ENCODE data around the gene CYTH4.
A peak's percentile ranks its signal among the peaks of the same experiment; 100 is the strongest.
"Not testable (repeated sequence)": the region's sequence is repeated elsewhere in the genome, so short reads cannot be mapped to it uniquely, and the experiment has no call there.

Gene CYTH4, protein sequence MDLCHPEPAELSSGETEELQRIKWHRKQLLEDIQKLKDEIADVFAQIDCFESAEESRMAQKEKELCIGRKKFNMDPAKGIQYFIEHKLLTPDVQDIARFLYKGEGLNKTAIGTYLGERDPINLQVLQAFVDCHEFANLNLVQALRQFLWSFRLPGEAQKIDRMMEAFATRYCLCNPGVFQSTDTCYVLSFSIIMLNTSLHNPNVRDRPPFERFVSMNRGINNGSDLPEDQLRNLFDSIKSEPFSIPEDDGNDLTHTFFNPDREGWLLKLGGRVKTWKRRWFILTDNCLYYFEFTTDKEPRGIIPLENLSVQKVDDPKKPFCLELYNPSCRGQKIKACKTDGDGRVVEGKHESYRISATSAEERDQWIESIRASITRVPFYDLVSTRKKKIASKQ

GRCh38 chr22:37282385-37282677 is at the start of gene CYTH4:
Gene CYTH4, plus strand, starts transcription at chr22:37282508. Its CDS starts 62 bp downstream, at chr22:37282570.
- intact Hi-C loops (cut with DNase I) = no loop called here
- peak in 4 of 10 donors; percentile 21 to 91 (median 39) for DNase-seq

DNA sequence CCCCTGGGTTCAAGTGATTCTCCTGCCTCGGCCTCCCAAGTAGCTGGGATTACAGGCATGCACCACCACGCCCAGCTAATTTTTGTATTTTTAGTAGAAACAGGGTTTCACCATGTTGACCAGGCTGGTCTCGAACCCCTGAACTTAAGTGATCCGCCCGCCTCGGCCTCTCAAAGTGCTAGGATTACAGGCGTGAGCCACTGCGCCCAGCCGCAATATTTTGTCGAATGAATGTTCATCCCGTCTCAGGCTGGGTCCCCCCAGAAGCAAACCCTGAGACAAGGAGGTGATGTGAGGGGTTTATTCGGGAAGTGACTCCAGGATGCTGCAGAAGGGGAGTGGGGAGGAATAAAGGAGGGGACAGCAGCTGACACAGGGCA is 48.9 kb upstream of the CYTH4 start:
- intact Hi-C loops (cut with DNase I) = not testable (repeated sequence)
- peak in 3 of 10 donors; percentile 13 to 62 (median 53) for DNase-seq

- intact Hi-C loops (cut with DNase I) = no loop called here
- peak in 3 of 10 donors; percentile 59 to 84 (median 59) for DNase-seq
Measured at GRCh38 chr22:37233751-37234631, 48.3 kb upstream of the CYTH4 start.

DNA sequence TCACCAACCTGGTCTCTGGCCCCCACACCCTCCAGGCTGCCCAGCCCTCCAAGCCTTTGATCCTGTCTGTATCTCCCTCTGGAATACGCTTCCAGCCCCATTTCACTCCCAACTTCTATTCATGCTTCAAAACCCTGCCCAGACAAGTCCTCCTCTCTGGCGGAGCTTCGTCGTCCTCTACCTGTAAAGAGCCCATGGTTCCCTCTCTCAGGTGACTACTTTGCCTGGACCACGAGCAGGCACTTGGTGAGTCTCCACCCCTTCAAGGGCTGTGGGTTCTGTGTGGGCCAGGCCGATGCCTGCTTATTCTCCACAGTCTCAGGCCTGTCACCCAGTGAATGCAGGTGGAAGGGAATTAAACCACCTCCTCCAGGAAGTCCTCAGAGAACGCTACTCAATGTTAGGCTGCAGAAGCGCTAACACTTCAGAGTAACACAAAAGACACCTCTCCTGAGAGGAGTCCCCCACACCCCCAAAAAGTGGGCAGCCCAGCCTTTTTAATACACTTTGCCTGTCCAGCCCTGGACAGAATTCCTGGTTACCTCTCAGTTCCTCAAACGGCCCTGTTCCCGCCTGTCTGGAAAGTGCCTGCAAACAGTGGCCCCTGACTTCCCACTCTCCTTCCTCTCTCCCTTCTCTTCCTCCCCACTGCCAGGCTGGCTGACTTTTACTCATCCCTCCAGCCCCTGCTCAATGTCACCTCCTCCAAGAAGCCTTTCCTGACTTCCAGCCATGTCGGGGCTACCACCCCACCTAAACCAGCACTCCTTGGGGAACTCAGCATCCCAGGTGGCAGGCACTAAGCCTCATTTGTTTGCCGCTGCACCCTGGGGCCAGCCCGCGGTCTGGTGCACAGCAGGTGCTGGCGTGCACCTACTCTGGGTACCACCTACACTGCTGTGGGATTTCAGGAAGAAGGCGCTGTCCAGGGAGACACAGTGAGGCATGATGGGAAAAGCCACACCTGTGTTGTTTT is 47.3 kb upstream of the CYTH4 start:
- peak in 2 of 10 donors; percentile 27 to 44 for DNase-seq
- intact Hi-C loops (cut with DNase I) = no loop called here

- intact Hi-C loops (cut with DNase I) = no loop called here
- peak in 2 of 10 donors; percentile 4 to 7 for DNase-seq
Measured at GRCh38 chr22:37235897-37236607, 46.3 kb upstream of the CYTH4 start.

DNA sequence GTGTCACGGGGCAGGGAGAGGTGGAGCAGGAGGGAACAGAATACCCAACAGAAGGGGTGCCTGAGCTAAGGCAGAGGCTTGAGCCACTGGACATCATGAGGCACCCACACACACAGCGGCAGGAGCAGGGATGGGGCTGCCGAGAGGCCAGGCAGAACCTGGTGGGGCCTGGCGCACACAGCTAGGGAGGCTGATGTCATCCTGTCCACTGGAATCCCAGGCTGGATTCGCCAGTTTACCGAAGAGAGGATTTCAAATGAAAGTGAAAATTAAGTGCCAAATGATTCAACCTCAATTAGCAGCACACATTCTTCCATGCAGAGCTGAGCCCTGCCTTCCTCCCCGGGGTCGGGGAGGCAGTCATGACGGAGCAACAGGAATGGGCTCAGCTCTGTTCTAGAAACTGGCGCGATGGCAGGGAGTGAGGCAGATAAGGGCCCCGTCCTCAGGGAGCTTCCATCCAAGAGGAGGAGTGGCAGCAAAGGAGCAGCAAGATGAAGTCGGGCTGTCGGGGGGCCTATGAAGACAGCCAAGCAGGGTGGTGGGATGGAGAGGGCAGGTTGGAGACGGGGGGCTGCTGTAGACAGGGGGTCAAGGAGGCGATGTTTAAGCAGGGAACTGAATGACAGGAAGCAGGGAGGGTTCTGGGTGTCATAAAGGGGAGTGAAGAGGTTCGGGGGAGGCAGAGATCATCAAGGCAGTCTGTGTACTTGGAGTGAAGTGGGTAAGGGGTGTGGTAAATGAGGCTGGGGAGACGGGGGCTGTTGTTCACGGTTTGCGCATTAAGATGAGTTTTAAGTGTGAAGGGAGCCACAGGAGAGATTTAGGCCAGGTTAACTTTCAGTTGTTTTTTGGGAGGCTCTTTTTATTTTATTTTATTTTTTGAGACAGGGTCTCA is 44.7 kb upstream of the CYTH4 start:
- intact Hi-C loops (cut with DNase I) = no loop called here
- peak in 2 of 10 donors; percentile 59 to 76 for DNase-seq

GRCh38 chr22:37239336-37240239 is 42.7 kb upstream of the CYTH4 start:
- DNase-seq = peak in 2 of 10 donors; percentile 22 to 61
- intact Hi-C loops (cut with DNase I) = no loop called here

DNA sequence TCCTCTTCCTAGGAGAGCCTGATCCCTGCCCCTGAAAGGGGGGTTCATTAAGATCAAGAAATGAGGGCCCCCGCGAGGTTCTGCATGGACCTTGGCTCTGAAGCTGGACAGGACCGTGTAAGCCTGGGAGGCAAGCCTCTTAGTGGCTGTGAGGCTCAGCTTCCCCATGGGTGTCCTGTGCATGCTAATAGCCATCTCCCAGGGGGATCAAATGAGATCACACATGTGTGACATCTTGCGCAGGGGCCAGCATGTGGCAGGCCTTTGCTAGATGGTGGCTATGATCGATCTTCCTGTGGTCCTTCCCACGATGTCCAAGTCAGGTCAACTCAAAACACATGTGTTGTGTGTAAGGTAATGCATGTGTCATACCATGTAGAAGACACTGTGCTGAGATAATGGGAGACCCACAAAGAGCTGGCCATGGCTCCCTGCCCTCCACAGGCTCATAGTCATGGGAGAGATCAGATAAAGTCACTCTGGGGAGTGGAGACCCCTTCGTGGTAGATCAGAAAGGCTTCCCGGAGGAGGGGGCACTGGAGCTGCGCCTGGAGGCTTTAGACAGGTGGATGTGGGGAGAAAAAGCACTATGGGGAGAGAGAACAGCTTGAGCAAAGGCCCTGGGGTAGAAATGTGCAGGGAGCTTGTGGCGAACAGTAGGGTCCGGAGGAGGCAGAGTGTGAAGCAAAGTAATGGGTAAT is 41.9 kb upstream of the CYTH4 start:
- peak in 3 of 10 donors; percentile 9 to 67 (median 39) for DNase-seq
- intact Hi-C loops (cut with DNase I) = no loop called here

DNA sequence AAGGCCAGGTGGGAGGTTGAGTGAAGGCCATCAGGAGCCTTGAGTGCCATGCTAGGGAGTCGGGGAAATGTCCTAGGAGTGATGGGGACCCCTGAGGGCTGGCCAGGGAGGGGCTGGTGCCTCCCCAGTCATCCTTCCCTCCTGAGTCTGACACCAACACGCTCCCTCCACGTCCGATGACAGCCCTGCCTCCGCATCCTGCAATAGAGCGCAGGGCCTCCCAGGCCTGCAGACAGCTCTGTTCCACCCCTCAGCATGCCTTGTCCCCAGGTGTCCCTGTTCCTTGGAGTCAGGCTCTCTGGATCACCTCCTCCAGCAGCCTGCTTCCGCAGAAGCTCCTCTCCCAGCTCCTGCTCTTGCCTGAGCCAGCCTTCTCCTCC is 41.4 kb upstream of the CYTH4 start:
- intact Hi-C loops (cut with DNase I) = no loop called here
- DNase-seq = peak in 1 of 10 donors; percentile 68

DNA sequence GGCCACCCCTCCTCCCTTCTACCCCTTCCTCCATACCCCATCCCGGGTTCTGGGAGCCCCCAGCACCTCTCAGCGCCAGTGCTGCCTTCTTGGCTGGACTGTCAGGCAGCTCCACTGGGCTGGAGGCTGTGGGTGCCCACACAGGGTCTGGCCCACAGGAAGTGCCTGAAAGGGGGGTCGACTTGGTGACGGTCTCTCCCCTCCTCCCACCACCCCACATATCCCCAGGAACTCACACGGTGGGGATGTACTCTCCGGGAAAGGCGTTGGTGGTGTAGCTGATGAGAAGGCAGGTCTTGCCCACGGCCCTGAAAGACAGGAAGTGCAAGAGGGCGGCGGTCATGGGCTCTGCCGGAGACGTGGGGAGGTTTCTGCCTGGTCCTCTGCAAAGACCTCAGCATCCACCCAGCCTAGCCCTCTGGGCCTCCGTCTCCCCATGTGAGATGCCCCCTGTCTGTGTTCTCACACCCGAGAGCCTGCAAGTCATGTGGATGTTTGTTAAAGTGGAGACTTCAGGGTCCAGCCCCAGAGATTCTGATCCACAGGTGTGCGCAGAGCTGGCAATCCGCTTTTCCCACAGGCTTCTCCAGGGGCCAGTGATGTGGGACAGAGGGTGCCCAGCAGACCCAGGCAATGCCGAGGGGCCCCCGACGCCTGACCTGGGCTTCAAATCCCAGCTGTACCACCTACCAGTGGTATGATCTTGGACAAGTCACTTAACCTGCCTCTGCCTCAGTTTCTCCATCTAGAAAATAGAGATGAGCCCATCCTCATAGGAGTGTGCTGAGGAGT is 40.8 kb upstream of the CYTH4 start:
- intact Hi-C loops (cut with DNase I) = no loop called here
- DNase-seq = peak in 1 of 10 donors; percentile 75

DNA sequence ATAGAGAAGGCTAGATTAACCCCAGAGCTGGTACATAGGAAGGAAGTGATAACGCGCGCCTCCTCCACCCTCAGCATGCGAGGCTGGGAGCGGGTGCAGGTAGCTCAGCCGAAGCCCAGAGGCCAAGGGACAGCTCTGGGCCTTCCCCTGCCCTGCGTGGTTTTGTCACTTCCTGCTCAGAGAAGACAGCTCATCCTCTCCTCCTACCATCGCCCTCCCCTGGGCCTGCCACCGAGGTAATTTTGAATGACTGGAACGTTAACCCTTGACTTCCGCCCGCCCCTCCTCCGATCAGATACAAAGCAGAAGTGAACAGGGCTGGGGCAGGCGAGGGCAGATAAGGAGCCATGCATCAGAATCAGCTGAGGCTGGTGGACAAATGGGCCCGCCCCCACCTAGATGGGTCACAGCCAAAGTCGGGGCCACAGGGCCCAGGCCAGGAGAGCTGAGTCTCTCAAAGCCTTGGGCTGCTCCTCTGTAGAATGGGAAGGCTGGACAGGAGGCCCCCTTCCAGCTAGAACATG is 39.9 kb upstream of the CYTH4 start:
- intact Hi-C loops (cut with DNase I) = no loop called here
- peak in 3 of 10 donors; percentile 28 to 83 (median 79) for DNase-seq

DNA sequence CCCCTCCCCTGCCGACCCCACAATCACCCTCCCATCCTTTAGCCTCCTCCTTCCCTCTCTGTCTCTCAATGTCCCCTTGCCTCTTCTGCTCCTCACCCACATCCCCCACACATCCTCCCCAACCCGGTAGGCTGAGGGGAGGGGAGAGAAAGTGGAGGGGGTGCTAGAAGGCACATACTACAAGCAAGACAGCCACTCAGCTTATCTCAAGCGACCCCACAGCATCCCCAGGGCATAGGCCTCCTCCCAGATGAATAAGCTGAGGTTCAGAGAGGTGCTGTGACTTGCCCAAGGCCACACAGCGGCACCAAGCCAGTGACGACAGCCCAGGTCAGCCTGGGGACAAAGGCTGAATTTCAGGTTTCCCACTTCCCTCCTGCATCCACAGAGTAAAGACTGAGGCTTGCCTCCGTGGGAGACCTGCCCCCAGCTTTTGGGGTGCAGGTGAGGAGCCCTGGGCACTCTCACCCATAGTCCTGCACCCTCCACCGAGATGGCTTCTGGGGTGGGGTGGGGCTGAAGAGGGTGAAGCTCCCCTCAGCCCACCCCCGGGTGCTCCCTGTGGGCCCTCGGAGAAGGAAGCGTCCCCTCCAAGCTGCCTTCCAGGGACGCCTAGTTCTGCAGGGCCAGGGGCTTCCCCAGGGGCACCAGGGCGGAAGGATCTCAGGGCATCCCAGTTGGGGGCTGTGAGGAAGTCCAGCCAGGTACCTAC is 38.8 kb upstream of the CYTH4 start:
- no peak for DNase-seq
- intact Hi-C loops (cut with DNase I) = no loop called here

GRCh38 chr22:37244114-37244921 is 38.0 kb upstream of the CYTH4 start, which contains the start of gene RAC2:
Gene RAC2, minus strand, starts transcription at chr22:37244269. Its CDS starts 121 bp downstream, at chr22:37244148.
- DNase-seq = peak in 5 of 10 donors; percentile 26 to 90 (median 36)

More at GRCh38 chr22:37244114-37244921, 38.0 kb upstream of the CYTH4 start, which contains the start of gene RAC2:
- intact Hi-C loops (cut with DNase I) = no loop called here

Data from posterior cingulate gyrus (tissue), 11 donors.